HG03558 (cell line): ENCODE data around the gene SEC31A.

Experiments used
- ATAC-seq: cut with Tn5 transposase; IDR thresholded peaks from one replicate; pipeline ENCODE4 v1.9.1; 2021; ENCODE audit warnings: moderate number of reproducible peaks; ENCODE audit not compliant: unreplicated experiment; ENCODE audit errors: extremely low read depth

SEC31A gene

GRCh38 chr4:82798168-82799005 lies 92.6 kb downstream of the SEC31A start, which contains the start of gene SCD5:
Gene SCD5, minus strand, starts transcription at chr4:82798796. Its CDS starts 259 bp downstream, at chr4:82798537.
- ATAC-seq, result peak; percentile 90

- ATAC-seq, result no peak
Measured at GRCh38 chr4:82797405-82798111, 93.4 kb downstream of the SEC31A start.

- ATAC-seq, result no peak
Measured at GRCh38 chr4:82797040-82797404, 93.9 kb downstream of the SEC31A start.

GRCh38 chr4:82792912-82793649 lies 97.9 kb downstream of the SEC31A start:
- no peak for ATAC-seq

- ATAC-seq, result no peak
Measured at GRCh38 chr4:82791179-82791578, 99.8 kb downstream of the SEC31A start.

GRCh38 chr4:82790060-82790660 lies 100.8 kb downstream of the SEC31A start:
- no peak for ATAC-seq

GRCh38 chr4:82789025-82789776 lies 101.8 kb downstream of the SEC31A start:
- ATAC-seq, result no peak

GRCh38 chr4:82787342-82787741 lies 103.6 kb downstream of the SEC31A start:
- no peak for ATAC-seq

- no peak for ATAC-seq
Measured at GRCh38 chr4:82786828-82787227, 104.1 kb downstream of the SEC31A start.

GRCh38 chr4:82785611-82786400 lies 105.1 kb downstream of the SEC31A start:
- ATAC-seq, result no peak

- no peak for ATAC-seq
Measured at GRCh38 chr4:82784681-82785610, 106.0 kb downstream of the SEC31A start.

GRCh38 chr4:82782626-82783345 lies 108.2 kb downstream of the SEC31A start:
- no peak for ATAC-seq

- ATAC-seq, result no peak
Measured at GRCh38 chr4:82780752-82781231, 110.2 kb downstream of the SEC31A start.

- no peak for ATAC-seq
Measured at GRCh38 chr4:82780170-82780751, 110.7 kb downstream of the SEC31A start.

GRCh38 chr4:82779032-82779431 lies 111.9 kb downstream of the SEC31A start:
- ATAC-seq, result no peak

- ATAC-seq, result no peak
Measured at GRCh38 chr4:82777857-82778525, 113.0 kb downstream of the SEC31A start.
